ENCODE measurements around the gene UBE2D3.

DNA sequence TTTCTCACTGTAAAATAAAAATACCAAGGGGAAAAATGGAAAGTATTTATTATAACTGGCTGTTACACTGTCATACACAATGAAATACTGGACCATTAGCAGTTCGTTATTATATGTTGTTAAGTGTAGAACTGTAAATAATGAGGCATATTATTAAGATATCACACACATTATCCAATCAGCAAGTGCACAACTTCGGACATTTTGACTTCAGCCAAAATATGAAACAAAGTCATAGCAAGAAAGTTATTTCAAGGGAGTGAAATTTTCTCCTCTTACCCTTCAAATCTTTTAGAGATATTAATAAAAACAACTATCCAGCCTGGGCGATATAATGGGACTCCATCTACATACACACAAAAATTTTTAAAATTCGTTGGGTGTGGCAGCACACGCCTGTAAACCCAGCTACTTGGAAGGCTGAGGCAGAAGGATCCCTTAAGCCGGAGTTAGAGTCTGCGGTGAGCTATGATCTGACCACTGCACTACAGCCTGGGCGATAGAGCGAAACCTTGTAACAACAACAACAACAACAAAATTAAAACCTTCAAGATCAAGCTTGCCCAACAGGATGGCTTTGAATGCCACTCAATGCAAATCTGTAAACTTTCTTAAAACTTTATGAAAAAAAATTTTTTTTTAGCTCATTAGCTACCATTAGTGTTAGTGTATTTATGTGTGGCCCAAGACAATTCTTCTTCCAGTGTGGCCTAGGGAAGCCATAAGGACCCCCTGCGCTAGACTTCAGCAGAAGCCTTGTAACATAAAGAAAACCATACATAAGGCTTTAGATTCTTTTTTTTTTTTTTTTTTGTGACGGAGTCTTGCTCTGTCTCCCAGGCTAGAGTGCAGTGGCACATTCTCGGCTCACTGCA is 40.2 kb upstream of the UBE2D3 start:
- TF ChIP-seq CTCF (IDR thresholded peaks at IDR 0.05; ENCODE audit: insufficient read depth, low read depth, low read length): no peak
- no peak for TF ChIP-seq EZH2 (IDR thresholded peaks at IDR 0.05; ENCODE audit: insufficient read depth, low read length)
